Astrocyte of the cerebellum (primary cell): ENCODE data around the gene SH2D1B.

Experiments used
- DNase-seq: peaks from one replicate; pipeline ENCODE4 v3.0.0-alpha.2; 2011; ENCODE audit warnings: low read depth
- H3K4me3 ChIP-seq: 2 replicates; pipeline ENCODE4 v1.5.1; 2011; ENCODE audit warnings: mild to moderate bottlenecking, low read depth, low read length, moderate library complexity
- in situ Hi-C: cut with HindIII; loops from 2 replicates; pipeline ENCODE4 v1.10.0; 2017; ENCODE audit warnings: low sequenced_read_pairs
- TF ChIP-seq, protein P1 (sequence below): IDR thresholded peaks from 2 replicates; pipeline ENCODE4 v1.5.1; 2012; ENCODE audit warnings: low read length, low read depth, moderate library complexity, mild to moderate bottlenecking; ENCODE audit errors: missing control alignments

The SH2D1B gene

DNA sequence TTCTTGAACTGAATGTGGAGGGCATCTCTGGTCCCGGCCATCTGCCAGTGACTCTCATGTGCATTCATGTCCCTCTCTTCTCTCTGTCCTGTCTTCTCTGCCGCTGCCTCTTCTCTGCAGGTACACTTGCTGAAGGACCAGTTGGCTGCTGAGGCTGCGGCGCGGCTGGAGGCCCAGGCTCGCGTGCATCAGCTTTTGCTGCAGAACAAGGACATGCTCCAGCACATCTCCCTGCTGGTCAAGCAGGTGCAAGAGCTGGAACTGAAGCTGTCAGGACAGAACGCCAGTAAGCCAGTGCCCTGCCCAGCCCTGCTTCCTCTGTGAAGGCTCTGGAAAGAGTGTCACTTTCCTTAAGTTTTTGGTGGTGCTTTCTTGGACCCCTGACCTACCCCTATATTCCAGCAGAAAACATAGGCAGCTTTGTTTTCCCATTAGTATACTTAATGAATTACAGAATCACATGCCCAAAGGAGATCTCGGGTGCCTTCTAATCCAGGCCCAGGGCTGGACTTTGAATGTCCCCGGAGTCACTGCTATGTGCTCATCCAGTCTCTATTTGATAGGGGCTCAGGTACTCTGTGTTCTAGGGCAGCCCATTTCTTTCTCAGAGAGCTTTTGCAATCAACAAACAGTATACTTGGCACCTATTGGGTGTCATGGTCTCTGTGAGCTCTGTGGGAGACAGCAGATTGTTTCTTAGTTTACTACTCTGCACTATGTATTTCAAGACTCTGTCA lies 46.5 kb downstream of the SH2D1B start:
- no peak overlapping the region for H3K4me3 ChIP-seq
- TF ChIP-seq, protein P1, sequence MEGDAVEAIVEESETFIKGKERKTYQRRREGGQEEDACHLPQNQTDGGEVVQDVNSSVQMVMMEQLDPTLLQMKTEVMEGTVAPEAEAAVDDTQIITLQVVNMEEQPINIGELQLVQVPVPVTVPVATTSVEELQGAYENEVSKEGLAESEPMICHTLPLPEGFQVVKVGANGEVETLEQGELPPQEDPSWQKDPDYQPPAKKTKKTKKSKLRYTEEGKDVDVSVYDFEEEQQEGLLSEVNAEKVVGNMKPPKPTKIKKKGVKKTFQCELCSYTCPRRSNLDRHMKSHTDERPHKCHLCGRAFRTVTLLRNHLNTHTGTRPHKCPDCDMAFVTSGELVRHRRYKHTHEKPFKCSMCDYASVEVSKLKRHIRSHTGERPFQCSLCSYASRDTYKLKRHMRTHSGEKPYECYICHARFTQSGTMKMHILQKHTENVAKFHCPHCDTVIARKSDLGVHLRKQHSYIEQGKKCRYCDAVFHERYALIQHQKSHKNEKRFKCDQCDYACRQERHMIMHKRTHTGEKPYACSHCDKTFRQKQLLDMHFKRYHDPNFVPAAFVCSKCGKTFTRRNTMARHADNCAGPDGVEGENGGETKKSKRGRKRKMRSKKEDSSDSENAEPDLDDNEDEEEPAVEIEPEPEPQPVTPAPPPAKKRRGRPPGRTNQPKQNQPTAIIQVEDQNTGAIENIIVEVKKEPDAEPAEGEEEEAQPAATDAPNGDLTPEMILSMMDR = no peak
- in situ Hi-C loops = no loop called here
- no peak for DNase-seq

DNA sequence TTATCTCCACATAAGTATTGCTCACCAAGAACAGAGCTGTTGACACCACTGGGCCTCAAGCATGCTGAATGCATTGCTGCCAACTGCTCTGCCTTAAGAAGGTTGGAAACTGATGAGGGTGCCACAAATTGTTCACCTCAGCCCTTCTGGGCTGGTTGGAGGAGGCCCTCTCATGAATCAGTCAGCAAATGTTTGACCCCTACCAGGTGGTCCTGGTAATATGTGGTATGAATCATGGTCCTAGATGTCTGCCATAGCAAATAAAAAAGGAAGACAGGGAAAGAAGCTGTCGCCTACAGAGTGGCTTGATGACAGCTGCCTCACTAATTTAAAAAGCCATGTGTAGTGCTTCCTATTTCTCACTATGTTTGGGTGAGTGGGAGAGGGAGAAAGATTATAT lies 47.4 kb downstream of the SH2D1B start:
- H3K4me3 ChIP-seq = no peak overlapping the region
- no peak for DNase-seq
- TF ChIP-seq, protein P1 = no peak
- in situ Hi-C loops = no loop called here

DNA sequence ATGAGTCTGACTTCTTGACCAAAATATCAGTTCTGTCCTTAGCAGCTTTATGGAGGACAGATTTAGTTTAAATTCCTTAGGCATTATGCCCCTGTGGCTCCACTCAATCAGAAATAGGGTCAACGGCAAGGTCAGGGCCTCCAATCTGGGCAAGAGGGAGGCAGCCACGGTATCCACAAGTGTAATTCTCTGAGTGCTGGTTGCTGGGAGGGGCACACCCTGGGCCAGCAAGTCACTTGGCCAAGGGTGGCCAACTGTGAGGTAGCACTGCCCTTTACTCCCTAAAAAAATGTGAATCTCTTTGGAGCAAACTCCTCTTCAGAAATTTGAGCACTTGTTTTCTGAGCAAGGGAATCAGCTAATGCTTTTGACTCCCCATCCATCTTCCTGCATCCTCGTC lies 48.1 kb downstream of the SH2D1B start:
- DNase-seq = no peak
- TF ChIP-seq, protein P1 = no peak
- no peak overlapping the region for H3K4me3 ChIP-seq
- in situ Hi-C loops = no loop called here

DNA sequence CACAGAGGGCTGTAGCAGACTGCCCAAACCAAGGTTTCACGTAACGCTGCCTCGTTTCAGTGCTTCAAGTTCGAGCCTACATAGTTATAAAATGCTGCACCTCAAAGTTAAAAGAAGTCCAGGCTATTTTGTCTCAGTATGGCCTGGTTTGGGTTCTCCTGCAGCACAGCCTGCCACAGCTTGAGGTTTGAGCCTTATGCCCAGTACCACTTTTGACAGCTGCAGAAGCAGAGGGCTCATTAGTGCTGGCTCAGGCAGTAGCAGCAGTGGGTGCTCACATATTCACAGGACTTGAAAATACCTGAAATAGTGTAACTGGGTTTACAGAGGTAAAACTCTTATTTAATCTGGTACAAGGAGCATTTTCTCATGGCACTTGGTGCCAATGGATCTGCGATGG lies 50.6 kb downstream of the SH2D1B start:
- no peak for DNase-seq
- TF ChIP-seq, protein P1 = no peak
- no peak overlapping the region for H3K4me3 ChIP-seq
- in situ Hi-C loops = no loop called here

DNA sequence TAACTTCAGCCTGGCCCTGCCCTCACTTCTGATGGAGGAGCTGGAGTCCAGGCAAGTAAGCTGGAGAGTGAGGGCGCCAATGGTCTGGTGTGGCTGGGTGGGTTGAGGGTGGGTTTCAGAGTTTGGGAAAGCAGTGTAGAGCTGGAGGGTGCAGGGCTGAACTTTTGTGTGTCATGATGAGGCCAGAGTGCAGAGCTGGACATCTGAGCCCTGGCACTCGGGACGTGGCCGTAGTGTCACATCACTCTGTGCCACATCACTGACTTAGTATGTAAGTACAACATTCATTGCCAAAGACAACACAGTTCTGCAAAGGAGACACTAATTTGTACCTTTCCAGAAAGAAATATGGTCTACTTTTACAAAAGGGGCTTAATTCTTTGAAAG lies 51.1 kb downstream of the SH2D1B start:
- DNase-seq = no peak
- H3K4me3 ChIP-seq = no peak overlapping the region
- TF ChIP-seq, protein P1 = no peak
- in situ Hi-C loops = no loop called here

DNA sequence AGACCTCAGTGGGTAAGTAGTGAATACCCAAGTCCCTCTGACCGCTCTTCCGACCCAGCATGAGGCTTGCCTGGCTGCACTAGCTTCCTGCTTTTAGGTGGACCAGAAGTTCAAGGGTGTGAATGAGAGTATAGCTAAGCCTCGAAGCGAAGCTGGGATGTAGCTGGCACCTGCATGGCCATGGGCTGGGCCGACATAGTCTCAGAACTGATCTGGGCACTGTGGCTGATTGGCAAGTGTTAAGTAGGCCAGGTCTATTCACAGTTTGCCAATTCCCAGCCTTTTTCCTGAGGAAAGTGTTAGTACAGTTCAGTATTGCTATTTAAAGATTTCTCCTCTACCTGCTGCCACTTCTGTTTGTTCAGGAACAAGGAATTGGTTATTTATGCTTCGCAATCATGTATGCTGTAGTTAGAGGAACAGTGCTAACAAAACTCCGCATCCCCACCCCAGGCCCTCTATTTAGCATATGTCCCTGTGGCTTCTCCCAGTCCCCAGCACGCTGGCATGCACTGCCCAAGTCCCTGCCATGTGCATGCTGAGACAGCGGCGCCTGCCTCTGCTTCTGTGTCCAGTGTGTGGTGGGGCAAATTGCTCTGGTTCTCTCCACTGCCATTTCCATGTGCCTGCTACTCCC lies 51.6 kb downstream of the SH2D1B start:
- no peak overlapping the region for H3K4me3 ChIP-seq
- in situ Hi-C loops = no loop called here
- DNase-seq = no peak
- TF ChIP-seq, protein P1 = no peak
